Stimulated activated CD8-positive, alpha-beta memory T cell treated with anti-CD3 and anti-CD28 coated beads, Interleukin-12 subunit alpha, Interleukin-12 subunit beta, amount 100 ng/mL, for 24 hours (primary cell): ENCODE results near the gene THAP9.
"Not testable (repeated sequence)": the region's sequence is repeated elsewhere in the genome, so short reads cannot be mapped to it uniquely, and the experiment has no call there.

ENCODE experiments used
- DNase-seq: peaks from one replicate; pipeline ENCODE4 v3.0.0-alpha.2; 2020; ENCODE audit errors: extremely low read depth

Gene THAP9

GRCh38 chr4:82900411-82901182, at the start of gene THAP9:
Gene THAP9, plus strand, starts transcription at chr4:82900735. Its CDS starts 68 bp downstream, at chr4:82900803.
- peak; percentile 92 for DNase-seq

- DNase-seq = no peak
Observed at GRCh38 chr4:82851318-82851717, 49.2 kb upstream of the THAP9 start.

- no peak for DNase-seq
Observed at GRCh38 chr4:82851885-82852750, 48.4 kb upstream of the THAP9 start.

- DNase-seq = no peak
Observed at GRCh38 chr4:82852751-82853285, 47.7 kb upstream of the THAP9 start.

- not testable (repeated sequence) for DNase-seq
Observed at GRCh38 chr4:82860487-82860886, 40.0 kb upstream of the THAP9 start.

- DNase-seq = no peak
Observed at GRCh38 chr4:82861529-82861928, 39.0 kb upstream of the THAP9 start.

- no peak for DNase-seq
Observed at GRCh38 chr4:82864336-82864979, 36.1 kb upstream of the THAP9 start.

- no peak for DNase-seq
Observed at GRCh38 chr4:82865592-82865991, 34.9 kb upstream of the THAP9 start.

- not testable (repeated sequence) for DNase-seq
Observed at GRCh38 chr4:82866033-82866432, 34.5 kb upstream of the THAP9 start.

- no peak for DNase-seq
Observed at GRCh38 chr4:82866706-82867385, 33.7 kb upstream of the THAP9 start.

GRCh38 chr4:82868572-82868971, 32.0 kb upstream of the THAP9 start:
- DNase-seq = no peak

- DNase-seq = no peak
Observed at GRCh38 chr4:82885410-82885809, 15.1 kb upstream of the THAP9 start.

- DNase-seq = no peak
Observed at GRCh38 chr4:82886147-82886942, 14.2 kb upstream of the THAP9 start.

- no peak for DNase-seq
Observed at GRCh38 chr4:82889287-82889686, 11.2 kb upstream of the THAP9 start.

- no peak for DNase-seq
Observed at GRCh38 chr4:82890528-82890900, 10.0 kb upstream of the THAP9 start.

- peak; percentile 95 for DNase-seq
Observed at GRCh38 chr4:82890901-82891706, 9.4 kb upstream of the THAP9 start, which contains the start of gene SEC31A. Gene SEC31A, minus strand, starts transcription at chr4:82891153. Its CDS starts 9,217 bp downstream, at chr4:82881936.

GRCh38 chr4:82891707-82892466, 8.6 kb upstream of the THAP9 start:
- DNase-seq = no peak

- no peak for DNase-seq
Observed at GRCh38 chr4:82892467-82892802, 8.1 kb upstream of the THAP9 start.

- no peak for DNase-seq
Observed at GRCh38 chr4:82893942-82894341, 6.6 kb upstream of the THAP9 start.
